Adipose tissue (tissue), 3 donors: ENCODE data around the gene MEF2D. TPM values are rescaled to one million over a fixed set of nuclear protein-coding genes. Genes with fewer than 3 reads are reported as not detected.

ENCODE experiments used
- H3K27ac ChIP-seq: one replicate; pipeline ENCODE4 v1.5.1; 2013; ENCODE audit warnings: low read depth, low read length
- WGBS, 3 donors: extraction: QIAGEN DNeasy Blood & Tissue Kit; methylation state at CpG; one replicate each; pipeline ENCODE4 v1.1.7; 2013; 5-methylcytosine and 5-hydroxymethylcytosine counted together
- polyA plus RNA-seq, 3 donors: library from polyadenylated mRNA; stranded (reverse); fragments of 200-250 nt; gene quantifications; one replicate each; pipeline ENCODE4 v1.2.3, GENCODE V29; 2013
- donor health status: healthy with polysubstance abuse.
- donor health status: Bipolar disorder and iron deficiency.
- donor health status: healthy.

MEF2D gene
- polyA plus RNA-seq, 3 donors: 13.4 to 28.7 (median 17.4) TPM

DNA sequence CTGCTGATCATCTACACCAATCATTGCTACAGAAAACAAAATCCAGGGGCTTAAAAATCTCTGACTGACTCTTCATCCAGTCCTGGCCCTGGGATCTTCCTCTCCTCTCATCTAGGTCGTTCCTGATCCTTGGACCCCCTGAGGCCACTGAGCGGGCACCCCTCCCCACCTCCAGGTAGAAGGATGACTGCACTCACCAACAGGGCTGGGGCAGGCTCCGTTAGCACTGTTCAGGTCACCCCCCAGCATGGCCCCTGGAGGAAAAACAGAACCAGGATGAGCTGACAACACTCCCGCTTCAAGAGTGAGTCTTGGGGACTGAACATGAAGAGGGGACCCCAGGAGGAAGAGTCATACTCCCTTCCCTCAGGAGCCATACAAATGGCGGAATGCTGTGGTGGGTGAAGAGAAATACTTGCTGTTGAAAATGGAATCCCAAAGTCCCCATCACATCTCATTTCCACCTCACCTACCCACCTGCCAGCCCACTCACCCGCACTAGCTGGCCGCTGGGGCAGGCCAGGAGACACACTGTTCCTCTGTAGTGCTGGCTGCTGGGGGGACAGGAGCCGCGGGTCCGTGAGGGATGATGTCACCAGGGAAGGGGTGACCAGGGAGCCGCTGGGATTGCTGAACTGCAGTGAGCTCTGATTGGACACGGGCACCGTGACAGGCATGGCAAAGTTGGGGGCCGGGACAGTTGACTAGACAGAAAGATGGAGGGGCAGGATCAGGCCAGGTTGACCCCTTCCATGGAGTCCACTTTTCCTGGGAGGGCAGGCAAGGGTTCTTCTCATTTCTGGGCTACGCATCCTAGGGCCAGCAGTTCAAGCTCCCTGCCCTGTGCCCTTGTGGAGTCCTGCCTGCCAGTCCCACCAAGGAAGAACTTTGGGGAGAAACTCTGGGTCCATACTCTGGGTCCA lies 21.2 kb downstream of the MEF2D start:
- WGBS, 3 donors: 86 to 88% (median 87%) methylated on average over 15 of the region's 15 CpGs
- H3K27ac ChIP-seq: no peak overlapping the region

DNA sequence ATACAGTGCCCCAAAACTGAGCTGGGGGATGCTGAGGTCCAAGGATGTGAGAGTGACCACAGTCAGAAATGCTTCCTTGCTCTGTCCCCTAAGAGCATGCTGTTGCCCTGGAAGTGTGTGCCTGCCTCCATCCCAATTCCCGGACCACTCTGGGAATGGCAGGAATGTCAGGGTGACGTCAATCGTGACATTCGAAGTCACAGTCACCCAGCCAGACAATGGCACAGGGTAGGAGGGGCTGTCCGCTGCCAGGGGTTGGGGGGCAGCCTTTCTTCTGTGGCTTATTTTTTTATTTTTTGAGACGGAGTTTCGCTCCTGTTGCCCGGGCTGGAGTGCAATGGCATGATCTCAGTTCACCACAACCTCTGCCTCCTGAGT lies 22.3 kb downstream of the MEF2D start:
- H3K27ac ChIP-seq: no peak overlapping the region
- WGBS, 3 donors: 89 to 92% (median 91%) methylated on average over 8 of the region's 8 CpGs

DNA sequence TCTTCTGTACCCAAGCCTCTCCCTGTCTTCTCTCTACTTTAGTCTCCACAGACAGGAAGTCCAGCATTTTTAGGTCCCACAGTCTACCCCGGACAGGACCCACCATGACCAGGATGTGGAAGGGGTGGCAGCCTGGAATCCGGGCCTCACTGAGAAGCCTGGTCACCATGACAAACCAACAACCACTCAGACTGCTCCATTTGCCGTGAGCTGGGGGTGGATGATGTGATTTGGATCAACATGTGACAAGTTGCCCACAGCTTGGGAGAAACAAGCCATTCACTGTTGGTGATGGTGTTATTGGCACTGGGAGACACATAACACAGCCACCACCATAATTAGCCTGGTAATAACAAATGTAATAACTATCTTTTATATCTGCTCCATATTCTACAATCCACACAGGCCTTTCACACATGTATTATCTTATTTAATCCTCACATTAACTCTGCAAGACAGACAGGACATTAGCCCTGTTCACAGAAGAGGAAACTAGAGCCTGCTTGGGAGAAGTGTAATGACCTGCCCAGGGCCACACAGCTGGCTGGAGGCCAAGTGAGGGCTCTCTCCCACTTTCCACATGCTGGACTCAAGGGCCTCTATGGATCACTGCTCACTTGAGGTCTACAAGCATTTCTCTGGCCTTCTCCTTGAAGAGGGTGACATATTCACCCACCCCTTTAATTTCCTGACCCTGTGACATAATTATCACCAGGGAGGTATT lies 22.9 kb downstream of the MEF2D start:
- no peak overlapping the region for H3K27ac ChIP-seq
- WGBS, 3 donors: 64 to 78% (median 75%) methylated on average over 3 of the region's 3 CpGs

DNA sequence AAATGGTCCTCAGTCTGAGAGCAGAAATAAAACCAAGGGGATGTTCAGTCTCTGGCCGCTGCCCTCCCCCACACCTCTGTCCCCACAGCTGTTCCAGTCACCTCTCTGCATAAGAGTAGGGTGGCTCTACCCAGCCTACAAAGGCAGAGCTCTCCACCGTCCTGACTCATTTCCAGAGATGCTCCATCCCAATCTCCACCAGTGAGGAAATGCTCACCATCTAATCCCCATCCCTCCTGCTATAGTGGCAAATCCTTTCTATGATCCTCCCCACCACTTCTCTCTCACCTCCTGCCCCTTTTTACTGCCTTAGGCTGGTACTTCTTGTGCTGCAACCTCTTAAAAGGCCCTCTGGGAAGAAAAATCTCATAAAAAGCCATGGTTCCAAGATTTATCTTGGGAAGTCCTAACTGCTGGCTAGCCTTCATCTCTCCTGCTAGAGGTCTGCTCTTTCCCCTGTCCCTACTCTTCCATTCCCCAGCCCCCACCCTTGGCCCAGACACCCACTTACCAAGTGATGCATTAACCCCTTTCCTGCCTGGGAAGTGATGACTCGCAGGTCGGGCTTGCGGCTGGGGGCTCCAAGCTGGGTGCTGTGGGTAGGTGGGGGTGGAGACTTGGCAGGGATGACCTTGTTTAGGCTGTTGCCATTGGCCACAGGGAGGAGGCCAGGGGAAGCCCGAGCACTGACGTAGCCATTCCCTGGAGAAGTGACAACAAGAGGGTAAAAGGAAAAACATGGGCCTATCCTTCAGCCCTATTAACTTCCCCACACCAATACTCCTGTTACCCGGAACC lies 23.9 kb downstream of the MEF2D start:
- H3K27ac ChIP-seq: no peak overlapping the region
- 38 to 59% (median 48%) methylated on average over 8 of the region's 8 CpGs for WGBS, 3 donors

DNA sequence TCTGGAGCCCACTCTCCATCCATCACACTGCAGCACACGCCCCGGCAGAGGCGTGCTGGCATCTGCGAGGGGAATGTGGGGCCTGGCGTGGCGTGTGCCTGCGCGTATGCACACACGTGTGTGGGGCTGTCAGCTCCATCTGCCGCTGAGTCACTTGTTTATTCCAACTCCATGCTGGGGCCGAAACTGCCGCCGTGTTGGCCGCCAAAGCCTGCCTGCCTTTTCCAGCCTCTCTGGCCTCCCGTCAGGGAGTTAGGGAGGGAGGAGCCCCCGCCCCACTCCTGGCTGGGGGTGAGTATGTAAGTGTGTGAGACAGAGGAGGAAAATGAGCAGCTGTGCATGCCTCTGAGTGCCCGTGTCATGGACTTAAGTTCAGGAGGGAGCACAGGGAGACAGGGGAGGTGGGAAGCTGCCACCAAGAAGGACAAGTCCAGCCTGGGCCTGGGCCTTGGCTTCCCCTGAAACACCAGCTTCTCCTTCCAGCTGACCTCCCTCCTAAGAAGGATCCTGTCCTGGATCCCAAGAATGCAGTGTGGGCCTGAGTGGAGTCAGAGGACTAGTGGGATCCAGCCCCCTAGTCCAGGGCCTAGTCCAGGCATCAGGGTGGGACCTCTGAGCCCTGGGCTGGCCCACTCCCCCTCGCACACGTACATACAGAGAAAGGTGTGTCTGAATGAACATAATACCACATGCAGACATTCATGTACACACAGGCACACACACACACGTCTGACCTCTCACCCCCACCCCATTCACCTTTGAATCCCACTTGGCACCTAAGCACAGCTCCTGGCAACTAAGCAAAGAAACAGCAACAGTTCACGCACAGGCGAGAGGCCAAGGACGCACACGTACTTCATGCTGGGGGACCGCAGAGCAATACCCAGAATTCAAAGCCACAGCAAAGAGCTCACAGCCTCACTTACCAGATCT lies 24.7 kb downstream of the MEF2D start:
- WGBS, 3 donors: 38 to 62% (median 62%) methylated on average over 25 of the region's 25 CpGs
- no peak overlapping the region for H3K27ac ChIP-seq

DNA sequence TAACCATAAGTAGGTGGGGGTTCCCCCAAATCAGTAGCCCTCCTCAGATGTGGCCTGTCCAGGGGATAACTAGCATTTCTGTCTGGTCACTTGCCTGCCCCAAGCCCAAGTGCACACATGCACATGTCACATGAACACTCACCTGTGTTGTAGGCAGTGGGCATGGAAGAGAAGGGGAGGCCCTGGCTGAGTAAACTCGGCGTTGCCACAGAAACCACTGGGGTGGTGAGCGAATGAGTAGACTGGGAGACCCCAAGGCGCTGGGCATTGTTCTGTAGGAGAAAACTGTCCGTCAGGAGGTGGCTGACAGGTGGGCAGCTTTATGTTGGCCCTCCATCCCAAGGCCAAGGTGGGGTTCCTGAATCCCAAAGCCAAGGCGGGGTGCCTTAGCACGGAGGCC lies 25.6 kb downstream of the MEF2D start:
- H3K27ac ChIP-seq: no peak overlapping the region

DNA sequence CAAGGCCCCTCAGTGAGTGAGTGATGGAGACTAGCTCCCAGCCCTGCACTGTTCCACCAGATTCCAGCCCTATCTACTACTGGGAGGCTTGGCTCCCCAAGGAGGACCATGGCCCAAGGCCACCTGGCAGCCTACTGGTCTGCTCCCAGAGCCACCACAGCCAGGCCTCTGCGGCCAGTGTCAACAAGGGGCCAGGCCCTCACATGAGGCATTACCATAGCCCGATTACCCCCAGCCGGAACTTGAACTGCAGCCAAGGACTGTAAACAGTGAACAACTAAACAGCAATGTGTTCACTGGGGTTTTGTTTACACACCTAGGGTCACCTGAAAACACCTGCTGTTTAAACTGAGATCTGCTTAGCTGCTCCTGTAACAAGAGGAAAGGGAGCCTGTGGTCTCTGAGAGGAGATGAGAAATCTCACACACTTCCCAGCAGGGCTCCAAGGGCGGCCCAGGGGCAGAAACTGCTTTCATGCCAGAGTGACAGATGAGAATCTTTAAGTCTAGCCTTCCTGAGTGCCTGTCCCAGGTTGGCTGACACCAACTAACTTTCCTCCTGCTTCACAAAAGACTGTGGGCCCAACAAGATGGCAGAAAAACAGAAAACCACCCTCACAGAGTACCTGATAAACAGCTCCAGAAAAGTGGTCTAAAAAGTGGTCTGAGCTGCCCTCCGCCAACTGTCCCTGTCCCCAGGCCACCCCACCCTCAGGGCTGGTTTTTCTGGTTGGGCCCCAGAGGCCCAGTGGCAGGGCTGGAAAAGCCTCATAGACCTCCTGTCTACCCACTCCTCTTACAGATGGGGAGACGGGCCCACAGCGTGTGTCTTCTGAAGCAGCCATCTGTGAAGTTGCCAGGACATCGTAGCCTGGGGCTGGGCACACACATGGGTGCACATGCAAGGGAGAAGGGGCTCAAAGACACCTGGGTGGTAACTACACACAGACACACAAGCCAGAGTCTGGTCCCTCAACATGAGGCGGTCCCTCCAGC lies 28.8 kb downstream of the MEF2D start:
- H3K27ac ChIP-seq: no peak overlapping the region
- WGBS, 3 donors: 33 to 79% (median 72%) methylated on average over 9 of the region's 9 CpGs

More for the DNA sequence above, 25.6 kb downstream of the MEF2D start:
- 89 to 91% (median 90%) methylated on average over 7 of the region's 7 CpGs for WGBS, 3 donors

DNA sequence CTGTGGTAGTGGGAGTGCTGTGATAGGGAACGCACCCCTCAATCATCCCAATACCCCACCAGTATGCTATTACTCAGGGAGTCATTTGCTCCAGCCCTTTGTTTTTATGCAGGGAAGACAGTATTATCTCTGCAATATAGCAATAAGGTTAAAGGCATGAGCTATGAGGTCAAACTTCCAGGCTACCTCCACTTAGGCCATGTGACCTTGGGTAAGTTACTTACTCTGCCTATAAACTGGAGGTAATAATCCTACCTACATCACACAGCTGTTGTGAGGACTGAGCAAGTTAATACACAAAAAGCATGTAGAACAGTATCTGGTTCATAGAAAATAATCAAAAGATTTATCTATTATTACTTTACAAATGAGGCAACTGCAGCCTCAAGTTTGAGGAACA lies 30.1 kb downstream of the MEF2D start:
- 90 to 100% (median 97%) methylated on average over 1 of the region's 1 CpG for WGBS, 3 donors
- H3K27ac ChIP-seq: no peak overlapping the region

DNA sequence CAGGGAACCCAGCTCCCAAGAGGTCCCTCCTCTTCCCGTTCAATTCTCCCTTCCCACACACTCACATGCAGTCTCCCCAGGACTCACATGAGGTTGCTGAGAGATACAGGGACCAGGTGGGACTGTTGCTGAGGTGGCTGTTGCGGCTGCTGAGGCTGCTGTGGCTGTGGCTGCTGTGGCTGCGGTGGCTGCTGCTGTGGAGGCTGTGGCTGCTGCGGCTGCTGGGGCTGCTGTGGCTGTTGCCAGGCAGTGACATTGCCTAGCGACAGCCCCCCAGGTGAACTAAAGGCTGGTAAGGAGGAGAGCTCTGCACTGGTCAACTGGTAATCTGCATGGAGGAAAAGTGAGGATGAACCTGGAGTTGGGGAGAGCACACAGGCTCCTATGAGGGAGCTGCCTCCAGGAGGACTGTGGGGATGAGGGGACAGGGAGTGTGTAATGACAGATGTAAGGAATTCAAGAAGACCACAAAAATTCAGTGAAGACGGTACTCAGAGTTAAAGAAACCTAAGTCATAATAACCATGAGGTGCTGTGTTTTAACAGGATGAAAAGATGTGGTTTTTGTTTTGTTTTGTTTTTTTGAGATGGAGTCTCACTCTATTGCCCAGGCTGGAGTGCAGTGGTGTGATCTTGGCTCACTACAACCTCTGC lies 31.8 kb downstream of the MEF2D start:
- WGBS, 3 donors: 89 to 91% (median 90%) methylated on average over 6 of the region's 6 CpGs
- no peak overlapping the region for H3K27ac ChIP-seq

DNA sequence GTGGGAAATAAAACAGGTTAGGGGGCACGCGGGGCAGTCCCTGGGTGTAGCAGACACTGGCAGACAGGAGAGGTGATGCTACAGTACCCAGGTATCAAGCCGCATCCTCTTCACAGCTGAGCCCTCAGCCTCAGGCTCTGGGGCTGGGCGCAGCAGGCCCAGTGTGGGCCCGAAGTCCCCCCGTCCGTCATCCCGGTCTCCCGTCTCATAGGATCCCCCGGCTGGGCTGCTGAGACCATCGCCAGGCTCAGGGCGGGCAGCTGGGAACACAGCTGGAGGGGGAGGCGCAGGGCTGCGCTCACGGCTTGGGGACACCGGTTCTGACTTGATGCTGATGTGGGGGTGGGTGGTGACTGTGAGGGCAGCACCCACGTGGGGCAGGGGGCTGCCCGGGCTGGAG lies 32.7 kb downstream of the MEF2D start:
- no peak overlapping the region for H3K27ac ChIP-seq
- WGBS, 3 donors: 89 to 94% (median 93%) methylated on average over 18 of the region's 18 CpGs

DNA sequence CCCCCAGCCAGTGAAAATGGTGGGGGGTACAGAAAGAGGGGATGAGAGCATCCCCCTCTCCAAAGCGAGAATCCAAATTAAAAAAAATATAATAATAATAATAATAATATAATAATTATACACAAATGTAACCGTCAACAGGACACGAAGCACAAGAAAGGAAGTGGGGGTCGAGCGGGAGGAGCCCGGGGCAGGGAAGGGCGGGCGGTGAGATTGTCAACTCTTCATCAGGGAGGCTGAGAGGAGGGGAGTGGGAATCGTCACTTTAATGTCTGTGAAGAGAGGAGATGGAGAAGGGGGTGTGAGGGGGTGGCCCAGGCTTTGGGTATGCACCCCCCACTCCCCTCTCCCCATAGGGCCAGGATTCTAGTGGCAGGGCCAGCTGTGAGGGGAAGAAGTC lies 33.2 kb downstream of the MEF2D start:
- 79 to 86% (median 81%) methylated on average over 9 of the region's 9 CpGs for WGBS, 3 donors
- H3K27ac ChIP-seq: no peak overlapping the region

DNA sequence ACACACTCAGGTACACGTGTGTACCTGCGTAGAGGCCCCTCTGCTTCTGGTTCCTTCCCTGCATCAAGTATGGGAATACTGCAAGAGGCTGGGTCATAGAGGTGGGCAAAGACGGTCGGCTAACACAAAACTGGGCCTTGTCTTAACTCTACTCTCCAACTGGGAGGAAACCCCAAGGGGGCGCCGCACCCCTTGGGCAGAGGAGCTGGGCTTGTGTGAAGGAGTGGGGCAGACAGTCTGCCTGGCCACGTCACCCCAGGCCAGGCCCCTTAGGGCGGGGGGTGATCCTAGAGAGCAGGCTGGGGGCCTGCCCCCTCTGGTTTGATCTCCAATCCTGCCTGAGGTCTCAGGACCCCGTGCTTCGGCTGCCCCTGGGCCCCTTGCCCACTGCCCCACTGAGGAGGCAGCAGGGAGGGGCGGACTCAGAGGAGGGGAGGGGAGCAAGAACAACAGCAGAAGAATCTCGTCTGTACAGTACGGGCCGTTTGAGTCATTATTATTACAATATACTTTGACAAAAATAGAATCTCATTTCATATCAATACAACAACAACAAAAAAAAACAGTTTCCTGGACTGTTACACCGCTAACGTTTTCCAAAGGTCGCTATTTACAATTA lies 34.7 kb downstream of the MEF2D start:
- 54 to 69% (median 64%) methylated on average over 17 of the region's 17 CpGs for WGBS, 3 donors

DNA sequence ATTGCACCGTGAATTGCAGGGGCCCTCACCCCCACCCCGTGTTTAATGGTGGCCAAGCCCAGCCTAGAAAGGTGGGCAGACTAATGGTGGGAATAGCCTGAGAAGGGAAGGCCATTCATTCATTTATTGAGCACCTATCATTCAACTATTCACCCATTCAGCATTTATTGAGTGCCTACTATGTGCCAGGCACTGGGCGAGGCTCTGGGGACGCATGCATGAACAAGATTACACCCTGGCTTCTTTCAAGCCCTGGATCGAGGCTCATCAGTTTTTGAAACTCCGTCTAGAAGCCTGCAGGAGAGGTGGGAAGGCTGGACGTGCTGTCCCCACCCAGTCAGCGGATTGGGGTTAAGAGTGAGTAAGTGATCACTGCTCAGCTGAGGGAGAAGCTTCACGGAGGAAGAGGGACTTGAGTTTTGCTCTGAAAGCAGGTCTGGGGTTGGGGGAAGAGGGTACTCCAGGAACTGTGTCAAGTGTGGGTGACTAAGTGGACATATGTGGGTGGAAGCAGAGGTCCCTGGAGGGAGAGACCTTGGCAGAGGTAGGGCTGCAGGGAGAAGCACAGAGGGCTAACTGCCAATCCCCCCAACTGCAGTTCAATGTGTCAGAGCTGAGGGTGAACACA lies 35.6 kb downstream of the MEF2D start:
- 70 to 86% (median 79%) methylated on average over 9 of the region's 9 CpGs for WGBS, 3 donors
- no peak overlapping the region for H3K27ac ChIP-seq

More for the DNA sequence above, 34.7 kb downstream of the MEF2D start:
- H3K27ac ChIP-seq: no peak overlapping the region

DNA sequence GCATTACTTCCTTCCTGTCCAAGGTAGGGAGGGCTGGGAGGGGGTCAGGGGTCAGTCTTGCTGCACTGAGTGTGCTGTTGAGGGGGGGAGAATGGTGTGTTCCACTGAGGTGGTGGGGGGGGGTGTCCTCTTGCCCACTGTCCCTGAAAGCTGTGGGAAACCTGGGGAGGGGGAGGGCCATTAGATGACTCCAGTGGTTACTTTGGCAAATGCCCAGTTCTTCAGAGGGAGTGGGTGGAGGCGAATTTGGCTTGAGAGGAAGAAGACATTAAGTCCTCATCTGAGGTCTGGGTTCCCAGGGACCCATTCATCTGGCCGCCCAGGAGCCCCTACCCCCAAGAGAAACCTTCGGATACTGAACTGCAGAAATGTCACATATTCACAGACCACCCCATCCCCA lies 36.2 kb downstream of the MEF2D start:
- WGBS, 3 donors: 62 to 65% (median 64%) methylated on average over 3 of the region's 3 CpGs

DNA sequence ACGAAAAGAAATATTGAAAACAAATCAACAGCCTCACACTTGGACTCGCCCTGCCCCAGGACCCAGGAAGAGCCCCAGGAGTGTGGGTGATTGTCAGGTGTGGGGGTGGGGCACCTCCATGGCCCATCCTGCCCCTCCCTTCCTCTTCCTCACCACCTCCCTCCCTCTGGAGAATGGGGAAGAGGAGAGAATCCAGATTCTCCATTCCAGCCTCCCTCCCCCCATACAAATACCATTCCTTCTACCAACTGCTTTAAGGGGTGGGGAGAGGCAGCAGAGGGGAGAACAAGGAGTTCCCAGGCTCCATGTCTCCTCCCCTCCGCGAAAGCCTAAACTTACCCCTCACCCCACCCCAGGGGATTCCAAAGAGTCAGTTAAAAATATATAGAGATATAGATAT lies 36.7 kb downstream of the MEF2D start:
- no peak overlapping the region for H3K27ac ChIP-seq
- 56 to 90% (median 72%) methylated on average over 4 of the region's 4 CpGs for WGBS, 3 donors

More for the DNA sequence above, 36.2 kb downstream of the MEF2D start:
- H3K27ac ChIP-seq: no peak overlapping the region
